T-helper 17 cell (primary cell): ENCODE data around the gene ITGB7. TPM values are rescaled to one million over a fixed set of nuclear protein-coding genes. Genes with fewer than 3 reads are reported as not detected.
A peak's percentile ranks its signal among the peaks of the same experiment; 100 is the strongest.

Experiments used
- ATAC-seq: fragments of 150-1000 bp; cut with Tn5 transposase; 2 replicates; pipeline ENCODE4 v1.10.0; 2021; ENCODE audit warnings: mild to moderate bottlenecking, moderate library complexity
- DNase-seq, 3 donors: peaks; one replicate each; pipeline versions ENCODE4 v3.0.0 to v3.0.0-alpha.2; 2020 to 2021
- H3K9me3 ChIP-seq: one replicate; pipeline ENCODE4 v1.7.0; 2013; ENCODE audit warnings: low read length, mild to moderate bottlenecking; ENCODE audit not compliant: control insufficient read depth, poor library complexity, severe bottlenecking
- H3K27ac Mint-ChIP-seq: one replicate; pipeline ENCODE4 v1.8.0; 2022; ENCODE audit warnings: mild to moderate bottlenecking, moderate library complexity, mixed read lengths
- H3K27me3 Mint-ChIP-seq: one replicate; pipeline ENCODE4 v1.8.0; 2022; ENCODE audit warnings: mixed read lengths
- H3K36me3 Mint-ChIP-seq: one replicate; pipeline ENCODE4 v1.8.0; 2022; ENCODE audit warnings: low read depth, mixed read lengths
- H3K4me1 Mint-ChIP-seq: one replicate; pipeline ENCODE4 v1.8.0; 2022; ENCODE audit warnings: mild to moderate bottlenecking, mixed read lengths
- H3K4me3 Mint-ChIP-seq: one replicate; pipeline ENCODE4 v1.8.0; 2022; ENCODE audit warnings: mild to moderate bottlenecking, moderate library complexity, mixed read lengths
- total RNA-seq, 4 donors: library from RNA in 2 of 4; stranded (reverse) in 2 of 4; gene quantifications; one replicate each; pipeline ENCODE4 v1.2.3 and lab custom pipeline; 2022 to 2026

The ITGB7 gene
- total RNA-seq (100 to 1,000 TPM; 306 to 367 TPM), total RNA-seq (lab: John Stamatoyannopoulos, UW) (273 to 522 reads per million in 2 donors)

- peaks cover 6% of the 10 kb centered on the region for H3K36me3 Mint-ChIP-seq
- peak within 1 kb of the TSS; percentile 99 for H3K4me3 Mint-ChIP-seq
- peak within 1 kb of the TSS; percentile 97 for H3K27ac Mint-ChIP-seq
These were observed at the start of gene ITGB7 for GRCh38 chr12:53207042-53207441. Gene ITGB7 (minus strand): TSS chr12:53207251. CDS start chr12:53200443, 6,808 bp downstream.

GRCh38 chr12:53255996-53256395 is 48.9 kb upstream of the ITGB7 start:
- no peak for ATAC-seq
- H3K4me1 Mint-ChIP-seq = peaks cover 40% of the 10 kb centered on the region
- H3K36me3 Mint-ChIP-seq = peaks cover 5% of the 10 kb centered on the region
- no peak for DNase-seq
- no peak overlapping the region for H3K4me3 Mint-ChIP-seq
- H3K9me3 ChIP-seq = no peaks in the 10 kb centered on the region
- no peaks in the 10 kb centered on the region for H3K27me3 Mint-ChIP-seq
- peak overlapping the region; percentile 21 for H3K27ac Mint-ChIP-seq

More at GRCh38 chr12:53207042-53207441, at the start of gene ITGB7:
- peak; percentile 37 to 48 (median 47) for DNase-seq
- H3K9me3 ChIP-seq = no peaks in the 10 kb centered on the region
- ATAC-seq = peak; percentile 85
- Mint-ChIP-seq H3K4me1 (peaks cover 70% of the 10 kb centered on the region), H3K27me3 (no peaks in the 10 kb centered on the region)

- no peak for ATAC-seq
- peak overlapping the region; percentile 39 for H3K4me3 Mint-ChIP-seq
- H3K36me3 Mint-ChIP-seq = peaks cover 5% of the 10 kb centered on the region
These were observed 47.9 kb upstream of the ITGB7 start for GRCh38 chr12:53254816-53255545.

DNA sequence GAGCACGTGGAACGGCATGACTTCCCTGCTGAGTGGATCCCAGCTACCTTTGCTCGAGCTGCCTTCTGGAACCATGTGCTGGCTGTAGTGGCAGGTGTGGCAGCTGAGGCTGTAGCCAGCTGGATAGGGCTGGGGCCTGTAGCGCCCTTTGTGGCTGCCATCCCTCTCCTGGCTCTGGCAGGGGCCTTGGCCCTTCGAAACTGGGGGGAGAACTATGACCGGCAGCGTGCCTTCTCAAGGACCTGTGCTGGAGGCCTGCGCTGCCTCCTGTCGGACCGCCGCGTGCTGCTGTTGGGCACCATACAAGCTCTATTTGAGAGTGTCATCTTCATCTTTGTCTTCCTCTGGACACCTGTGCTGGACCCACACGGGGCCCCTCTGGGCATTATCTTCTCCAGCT is 46.2 kb upstream of the ITGB7 start:
- H3K27me3 Mint-ChIP-seq = no peaks in the 10 kb centered on the region
- ATAC-seq (no peak), DNase-seq (no peak)
- peaks cover 5% of the 10 kb centered on the region for H3K36me3 Mint-ChIP-seq
- H3K9me3 ChIP-seq = no peaks in the 10 kb centered on the region
- H3K4me1 Mint-ChIP-seq = peaks cover 40% of the 10 kb centered on the region
- peak overlapping the region; percentile 98 for H3K4me3 Mint-ChIP-seq
- peak overlapping the region; percentile 89 for H3K27ac Mint-ChIP-seq

More at GRCh38 chr12:53254816-53255545, 47.9 kb upstream of the ITGB7 start:
- Mint-ChIP-seq H3K4me1 (peaks cover 42% of the 10 kb centered on the region), H3K27me3 (no peaks in the 10 kb centered on the region), H3K27ac (peak overlapping the region; percentile 89)
- H3K9me3 ChIP-seq = no peaks in the 10 kb centered on the region
- no peak for DNase-seq

DNA sequence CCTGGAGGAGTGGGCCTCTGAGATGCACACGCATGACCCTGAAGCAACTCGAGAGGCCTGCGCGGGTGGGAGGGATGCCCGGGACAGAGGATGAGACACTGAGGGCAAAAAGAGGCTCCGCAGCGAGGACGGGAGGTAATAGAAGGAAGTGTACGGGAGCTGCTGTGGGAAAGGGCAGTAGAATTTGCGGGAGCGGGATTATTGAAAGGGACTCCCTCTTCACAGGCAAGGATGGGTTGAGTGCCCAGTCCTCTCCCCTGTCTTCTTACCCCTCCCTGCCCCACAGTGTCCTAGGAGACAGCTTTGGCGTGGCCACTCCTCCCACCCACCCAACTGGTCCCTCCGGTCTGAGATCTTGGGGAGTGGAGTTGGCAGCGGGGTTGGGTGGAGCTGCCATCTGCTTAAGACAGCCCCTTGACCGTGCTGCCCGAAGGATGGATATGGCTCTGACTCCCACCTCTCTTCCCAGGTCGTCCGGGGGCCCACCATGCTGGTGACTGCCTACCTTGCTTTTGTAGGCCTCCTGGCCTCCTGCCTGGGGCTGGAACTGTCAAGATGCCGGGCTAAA is 45.4 kb upstream of the ITGB7 start:
- no peak for DNase-seq
- no peaks in the 10 kb centered on the region for H3K9me3 ChIP-seq

DNA sequence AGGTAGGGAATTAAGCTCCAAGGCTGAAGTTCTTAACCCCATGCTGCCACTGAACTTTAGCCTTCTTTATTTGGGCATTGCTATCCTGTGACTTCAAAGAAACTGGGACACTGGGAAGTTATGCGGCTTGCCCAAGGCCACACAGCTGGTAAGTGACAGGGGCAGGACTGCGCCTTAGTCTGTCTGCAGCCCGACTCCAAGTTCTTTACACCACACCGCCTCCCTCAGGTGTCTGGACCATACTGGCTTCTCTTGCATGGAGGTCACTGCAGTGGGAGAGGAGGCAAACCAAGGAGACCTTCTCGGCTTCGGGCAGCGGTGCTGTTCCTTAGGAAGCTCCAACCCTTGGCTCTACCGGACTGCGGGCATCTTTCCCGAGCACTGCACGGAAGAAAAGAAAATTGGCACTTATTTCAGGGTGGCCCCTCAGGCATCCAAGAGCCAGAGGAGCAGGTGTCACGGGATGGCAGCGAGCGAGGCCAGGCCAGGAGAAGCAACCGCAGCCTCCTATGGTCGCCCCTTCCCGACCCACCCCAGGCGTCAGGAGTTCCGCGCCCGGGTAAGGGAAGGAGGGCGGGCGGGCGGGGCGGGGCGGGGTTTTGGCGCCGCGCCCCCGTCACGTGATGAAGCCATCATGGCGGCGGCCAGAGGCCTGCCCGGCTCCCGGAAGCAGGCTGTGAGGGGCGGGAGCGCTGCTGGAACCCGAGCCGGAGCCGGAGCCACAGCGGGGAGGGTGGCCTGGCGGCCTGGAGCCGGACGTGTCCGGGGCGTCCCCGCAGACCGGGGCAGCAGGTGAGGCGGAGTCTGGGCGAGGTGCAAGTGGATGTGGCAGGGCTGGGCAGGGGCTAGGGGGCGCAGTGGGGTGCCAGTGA is 44.7 kb upstream of the ITGB7 start:
- DNase-seq = peak; percentile 57 to 68 (median 68)
- peak; percentile 89 for ATAC-seq
- peak overlapping the region; percentile 89 for H3K27ac Mint-ChIP-seq
- H3K4me1 Mint-ChIP-seq = peaks cover 43% of the 10 kb centered on the region
- no peaks in the 10 kb centered on the region for H3K9me3 ChIP-seq
- peaks cover 5% of the 10 kb centered on the region for H3K36me3 Mint-ChIP-seq
- H3K4me3 Mint-ChIP-seq = peak overlapping the region; percentile 98
- H3K27me3 Mint-ChIP-seq = no peaks in the 10 kb centered on the region

More for the DNA sequence above, 45.4 kb upstream of the ITGB7 start:
- peak overlapping the region; percentile 98 for H3K4me3 Mint-ChIP-seq
- H3K4me1 Mint-ChIP-seq = peaks cover 40% of the 10 kb centered on the region
- H3K36me3 Mint-ChIP-seq = peaks cover 5% of the 10 kb centered on the region
- no peaks in the 10 kb centered on the region for H3K27me3 Mint-ChIP-seq
- no peak for ATAC-seq
- peak overlapping the region; percentile 89 for H3K27ac Mint-ChIP-seq

DNA sequence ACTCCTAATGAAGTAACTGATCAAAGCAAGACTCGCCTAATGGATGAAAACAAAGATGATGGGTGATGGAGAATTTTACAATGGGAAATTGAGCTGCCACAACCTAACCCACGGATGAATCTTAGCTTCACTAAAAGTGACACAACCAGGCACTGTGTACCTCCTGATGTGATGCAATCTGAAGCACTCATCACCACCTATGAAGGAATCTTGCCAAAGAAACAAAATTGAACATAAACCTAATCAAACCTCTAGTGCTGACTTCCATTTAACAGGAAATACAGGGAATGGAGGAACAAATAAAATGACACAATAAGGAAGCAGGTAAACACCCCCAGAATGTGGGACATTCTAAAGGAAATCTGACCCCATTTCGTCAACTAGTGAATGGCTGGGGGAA is 38.2 kb upstream of the ITGB7 start:
- Mint-ChIP-seq H3K4me1 (peaks cover 36% of the 10 kb centered on the region), H3K27ac (peak overlapping the region; percentile 67), H3K27me3 (peaks cover 9% of the 10 kb centered on the region), H3K4me3 (no peak overlapping the region), H3K36me3 (peaks cover 7% of the 10 kb centered on the region)
- no peaks in the 10 kb centered on the region for H3K9me3 ChIP-seq
- ATAC-seq = no peak
- DNase-seq = no peak

DNA sequence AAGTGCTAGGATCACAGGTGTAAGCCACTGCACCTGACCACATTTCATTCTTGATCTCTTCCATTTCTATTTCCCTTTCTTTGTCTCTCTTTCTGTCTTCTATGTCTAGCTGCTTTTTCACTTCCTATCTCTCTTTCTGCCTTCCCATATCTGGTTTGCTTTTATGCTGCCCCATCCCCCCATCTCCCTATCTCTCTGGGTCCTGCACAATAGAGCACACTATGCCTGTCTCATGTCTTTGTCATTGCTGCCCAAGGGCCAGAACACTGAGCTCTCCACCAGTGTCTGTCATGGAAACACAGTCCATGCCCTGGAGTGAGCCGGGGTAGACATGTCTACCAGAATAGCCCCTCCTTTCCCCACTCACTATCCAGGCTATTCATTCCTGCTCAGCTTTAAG is 37.3 kb upstream of the ITGB7 start:
- Mint-ChIP-seq H3K27me3 (peaks cover 9% of the 10 kb centered on the region), H3K27ac (peak overlapping the region; percentile 62), H3K4me3 (no peak overlapping the region), H3K36me3 (peaks cover 7% of the 10 kb centered on the region), H3K4me1 (peaks cover 40% of the 10 kb centered on the region)
- no peak for DNase-seq
- ATAC-seq = no peak
- no peaks in the 10 kb centered on the region for H3K9me3 ChIP-seq

DNA sequence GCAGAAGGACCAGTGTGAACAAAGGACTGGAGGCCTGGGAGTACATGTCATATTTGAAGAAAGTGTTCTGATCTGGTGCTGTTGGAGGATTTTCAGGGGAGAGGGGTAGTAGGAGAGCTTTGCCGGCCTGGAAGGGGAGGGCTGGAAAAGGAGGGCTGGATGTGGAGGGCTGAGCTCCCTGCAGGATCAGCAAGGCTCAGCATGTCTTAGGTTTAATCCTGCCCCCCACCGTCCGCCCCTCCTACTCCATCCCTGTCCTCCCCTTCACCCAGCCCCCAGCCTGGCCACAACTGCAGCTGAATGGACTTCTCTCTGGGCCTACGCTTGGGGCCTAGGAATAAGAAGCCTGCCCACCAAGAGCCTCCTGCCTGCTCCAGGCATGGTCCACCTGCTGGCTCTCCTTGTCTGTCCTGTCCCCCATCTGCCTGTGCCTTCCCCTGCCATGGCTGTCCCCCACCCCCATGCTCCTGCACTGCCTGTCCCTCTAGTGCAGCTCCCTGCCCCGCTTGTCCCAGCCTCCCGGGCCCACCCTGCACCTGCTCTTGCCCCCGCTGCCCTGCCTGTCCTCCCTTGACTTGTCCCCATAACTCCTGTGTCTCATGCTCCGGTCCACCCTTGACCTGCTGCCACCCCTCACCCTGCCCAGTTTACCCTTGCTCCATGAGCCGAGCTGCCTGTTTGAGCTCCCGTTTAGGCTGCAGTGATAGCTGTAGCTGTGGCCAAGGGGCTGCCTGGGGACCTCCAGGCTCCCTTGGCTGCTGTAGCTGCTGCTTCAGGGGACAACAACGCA is 34.8 kb upstream of the ITGB7 start:
- peaks cover 7% of the 10 kb centered on the region for H3K36me3 Mint-ChIP-seq
- DNase-seq = no peak
- H3K4me1 Mint-ChIP-seq = peaks cover 49% of the 10 kb centered on the region
- H3K4me3 Mint-ChIP-seq = no peak overlapping the region
- H3K9me3 ChIP-seq = no peaks in the 10 kb centered on the region
- H3K27me3 Mint-ChIP-seq = peaks cover 9% of the 10 kb centered on the region
- H3K27ac Mint-ChIP-seq = peak overlapping the region; percentile 29
- ATAC-seq = no peak

GRCh38 chr12:53239643-53240258 is 32.7 kb upstream of the ITGB7 start:
- peaks cover 7% of the 10 kb centered on the region for H3K36me3 Mint-ChIP-seq
- DNase-seq (no peak), ATAC-seq (no peak)
- no peaks in the 10 kb centered on the region for H3K9me3 ChIP-seq
- H3K27me3 Mint-ChIP-seq = peaks cover 9% of the 10 kb centered on the region
- H3K4me3 Mint-ChIP-seq = no peak overlapping the region
- H3K4me1 Mint-ChIP-seq = peaks cover 61% of the 10 kb centered on the region
- H3K27ac Mint-ChIP-seq = peak overlapping the region; percentile 70

DNA sequence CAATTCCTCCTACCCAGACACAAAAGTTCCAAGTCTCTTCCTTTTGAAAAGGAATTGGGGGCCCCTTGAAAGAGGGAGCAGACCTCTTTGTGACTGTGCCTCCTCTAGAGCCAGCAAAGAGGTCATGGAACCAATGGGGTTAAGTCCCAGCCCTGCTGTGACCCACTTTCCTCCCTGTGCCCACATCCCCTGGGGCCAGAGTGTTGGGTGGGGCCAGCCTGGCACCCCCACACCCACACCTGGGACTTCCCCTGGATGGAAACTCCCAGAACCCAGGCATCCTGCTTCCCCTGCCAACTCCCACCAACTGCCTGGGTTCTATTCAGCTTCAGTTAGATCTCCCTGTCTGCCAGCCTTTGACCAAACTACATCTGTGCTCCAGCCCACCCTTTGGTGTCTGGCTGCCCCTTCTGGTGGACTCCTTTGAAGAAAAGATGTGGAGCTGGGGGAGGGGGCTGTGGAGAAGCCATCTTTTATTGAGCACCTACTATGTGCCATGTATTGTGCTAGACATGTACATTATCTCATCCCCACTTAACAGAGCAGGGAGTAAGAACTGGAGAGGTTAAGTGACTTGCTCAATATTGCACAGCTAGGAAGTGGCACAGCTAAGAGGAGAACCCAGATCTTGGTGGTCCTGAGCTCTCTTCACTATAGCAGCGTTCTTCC is 29.5 kb upstream of the ITGB7 start:
- ATAC-seq (peak; percentile 84), DNase-seq (peak; percentile 73 to 80 (median 75))
- H3K36me3 Mint-ChIP-seq = no peaks in the 10 kb centered on the region
- no peaks in the 10 kb centered on the region for H3K27me3 Mint-ChIP-seq
- H3K4me3 Mint-ChIP-seq = peak overlapping the region; percentile 83
- H3K27ac Mint-ChIP-seq = peak overlapping the region; percentile 98
- H3K9me3 ChIP-seq = no peaks in the 10 kb centered on the region
- peaks cover 61% of the 10 kb centered on the region for H3K4me1 Mint-ChIP-seq
